AG09309 (cell line): ENCODE results near the gene IQGAP2.

Source experiments
- DNase-seq: peaks from one replicate; pipeline ENCODE4 v3.0.0-alpha.2; 2010; ENCODE audit warnings: low read depth
- H3K4me3 ChIP-seq: 2 replicates; pipeline ENCODE4 v1.5.1; 2011; ENCODE audit warnings: mild to moderate bottlenecking, low read depth, low read length, moderate library complexity; ENCODE audit not compliant: control insufficient read depth
- CTCF ChIP-seq: IDR thresholded peaks from 2 replicates; pipeline ENCODE4 v1.5.1; 2011; ENCODE audit warnings: mild to moderate bottlenecking, low read depth, low read length, inconsistent platforms; ENCODE audit not compliant: insufficient read depth, control insufficient read depth; ENCODE audit errors: missing control alignments

The IQGAP2 gene

DNA sequence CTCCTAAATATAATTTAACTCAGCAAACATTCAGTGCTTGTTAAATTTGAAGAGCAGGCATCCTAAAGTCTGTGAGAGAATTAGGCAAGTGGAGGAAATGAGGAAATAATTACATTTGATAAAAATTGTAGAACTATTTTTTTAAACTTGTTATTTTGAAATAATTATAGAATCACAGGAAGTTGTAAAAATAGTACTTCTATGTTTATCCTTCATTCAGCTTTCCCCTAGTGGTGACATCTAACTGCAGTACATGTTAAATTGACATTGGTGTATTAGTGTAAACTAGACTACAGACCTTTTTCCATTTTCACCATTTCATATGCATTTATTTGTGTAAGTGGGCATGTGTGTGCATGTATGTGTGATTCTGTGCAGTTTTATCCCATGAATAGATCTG is 168.5 kb downstream of the IQGAP2 start:
- no peak for DNase-seq
- TF ChIP-seq CTCF: no peak
- no peak overlapping the region for H3K4me3 ChIP-seq

- no peak for DNase-seq
- no peak for TF ChIP-seq CTCF
- no peak overlapping the region for H3K4me3 ChIP-seq
Measured at GRCh38 chr5:76576450-76576849, 173.4 kb downstream of the IQGAP2 start.

- TF ChIP-seq CTCF: no peak
- H3K4me3 ChIP-seq: no peak overlapping the region
- DNase-seq: no peak
Measured at GRCh38 chr5:76576996-76577395, 173.9 kb downstream of the IQGAP2 start.

- DNase-seq: no peak
- no peak for TF ChIP-seq CTCF
- no peak overlapping the region for H3K4me3 ChIP-seq
Measured at GRCh38 chr5:76579166-76579937, 176.3 kb downstream of the IQGAP2 start.

GRCh38 chr5:76580981-76581380 is 177.9 kb downstream of the IQGAP2 start:
- H3K4me3 ChIP-seq: no peak overlapping the region
- DNase-seq: no peak
- TF ChIP-seq CTCF: no peak

DNA sequence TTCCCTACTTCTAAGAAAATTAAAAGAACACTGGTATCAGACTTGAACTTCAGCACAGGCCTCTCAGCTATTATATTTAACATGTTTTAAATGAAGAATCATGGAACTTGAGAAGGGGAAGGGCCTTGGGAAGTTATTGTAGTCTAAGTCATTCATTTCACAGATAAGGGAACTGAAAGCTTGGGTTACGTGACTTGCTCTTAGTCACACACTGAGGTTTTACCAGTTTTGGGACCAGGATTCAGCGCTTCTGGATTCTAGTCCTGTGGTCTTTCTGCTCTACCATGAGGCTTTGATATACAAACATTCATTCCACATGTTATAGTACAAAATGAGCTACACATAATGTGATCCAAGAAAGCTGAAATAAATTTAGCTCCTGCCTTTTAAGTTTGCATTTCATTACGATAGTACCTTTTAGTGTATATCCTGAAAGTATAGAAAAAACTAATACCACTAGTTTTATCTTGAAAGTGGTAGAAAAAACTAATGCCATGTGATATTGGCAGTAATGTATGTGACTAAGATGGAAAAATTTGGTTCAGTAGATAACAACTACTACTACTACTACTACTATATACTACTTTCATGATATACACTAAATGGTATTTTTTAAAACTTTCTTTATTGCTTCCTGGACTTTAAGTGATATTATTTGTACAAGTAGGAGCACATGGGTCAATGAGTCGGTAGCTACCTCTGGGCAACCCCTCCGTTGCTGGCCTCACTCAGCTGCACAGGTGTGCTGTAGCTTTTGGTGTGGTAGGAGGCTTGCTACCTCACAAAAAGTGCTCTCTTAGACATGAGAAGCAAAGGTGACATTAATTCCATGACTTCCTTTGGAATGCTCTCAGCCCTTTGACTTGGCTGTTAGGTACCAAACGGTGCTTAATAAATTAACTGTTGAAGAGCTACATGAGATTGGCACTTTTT is 179.4 kb downstream of the IQGAP2 start:
- no peak for DNase-seq
- H3K4me3 ChIP-seq: no peak overlapping the region
- TF ChIP-seq CTCF: no peak
